GM21619 (cell line): Measurements from ENCODE around the gene GNG3.
"Not testable (repeated sequence)": the region's sequence is repeated elsewhere in the genome, so short reads cannot be mapped to it uniquely, and the experiment has no call there.

ENCODE experiments used
- ATAC-seq: cut with Tn5 transposase; IDR thresholded peaks from one replicate; pipeline ENCODE4 v1.9.1; 2021; ENCODE audit not compliant: unreplicated experiment

GNG3 gene

GRCh38 chr11:62687508-62688396 lies 19.7 kb upstream of the GNG3 start:
- no peak for ATAC-seq

GRCh38 chr11:62688491-62688890 lies 19.0 kb upstream of the GNG3 start:
- ATAC-seq, result no peak

- no peak for ATAC-seq
These were observed 17.9 kb upstream of the GNG3 start, which contains the start of gene LRRN4CL for GRCh38 chr11:62689421-62690183. TSS of gene LRRN4CL (minus strand) at chr11:62689530. CDS start at chr11:62688508, 1,022 bp downstream.

- not testable (repeated sequence) for ATAC-seq
These were observed 13.9 kb upstream of the GNG3 start for GRCh38 chr11:62693624-62694023.

GRCh38 chr11:62694455-62695167 lies 12.9 kb upstream of the GNG3 start:
- ATAC-seq, result no peak

- ATAC-seq, result no peak
These were observed 5.2 kb upstream of the GNG3 start for GRCh38 chr11:62702246-62702645.

GRCh38 chr11:62703921-62704320 lies 3.6 kb upstream of the GNG3 start:
- not testable (repeated sequence) for ATAC-seq

- ATAC-seq, result no peak
These were observed 2.1 kb upstream of the GNG3 start for GRCh38 chr11:62705413-62705812.

- ATAC-seq, result peak; percentile 46
These were observed 1.3 kb upstream of the GNG3 start for GRCh38 chr11:62705880-62706849.

GRCh38 chr11:62706850-62707247 lies 627 bp upstream of the GNG3 start:
- ATAC-seq, result no peak

GRCh38 chr11:62708392-62708791 lies 916 bp downstream of the GNG3 start:
- ATAC-seq, result no peak

GRCh38 chr11:62708793-62709192 lies 1.3 kb downstream of the GNG3 start:
- ATAC-seq, result no peak

- peak; percentile 62 for ATAC-seq
These were observed 1.9 kb downstream of the GNG3 start for GRCh38 chr11:62709247-62710000.

- ATAC-seq, result no peak
These were observed 2.5 kb downstream of the GNG3 start for GRCh38 chr11:62710001-62710345.

GRCh38 chr11:62712276-62712812 lies 4.9 kb downstream of the GNG3 start:
- no peak for ATAC-seq

GRCh38 chr11:62712861-62713260 lies 5.4 kb downstream of the GNG3 start:
- ATAC-seq, result no peak

- ATAC-seq, result no peak
These were observed 5.9 kb downstream of the GNG3 start for GRCh38 chr11:62713343-62713742.

- no peak for ATAC-seq
These were observed 8.0 kb downstream of the GNG3 start for GRCh38 chr11:62715150-62716130.
